Pancreas (tissue), 10 donors: Measurements from ENCODE around the gene DGKD. TPM values are rescaled to one million over a fixed set of nuclear protein-coding genes. Genes with fewer than 3 reads are reported as not detected.

ENCODE experiments used
- ATAC-seq, 4 donors: fragments of 200-7000 bp; cut with Tn5 transposase; one replicate each; pipeline versions ENCODE4 v1.8.0 to v1.9.1; 2020; ENCODE audit warnings: mild to moderate bottlenecking in 4 of 4, moderate library complexity in 4 of 4
- DNase-seq, 6 donors: peaks; one replicate each; pipeline ENCODE4 v3.0.0-alpha.2; 2020
- FAIRE-seq: peaks from 2 replicates; lab custom pipeline; 2012; peaks lifted over from hg19 to GRCh38; lab: Jason Lieb, UNC
- H3K27ac ChIP-seq, 4 donors: fragments of 200-600 bp; sonication (generic); 1 replicate in 3 of 4; 2 replicates in 1 of 4; pipeline versions ENCODE4 v1.5.0 to v1.8.0; 2020
- H3K27me3 ChIP-seq, 4 donors: fragments of 200-600 bp; one replicate each; pipeline ENCODE4 v1.8.0; 2021
- H3K36me3 ChIP-seq, 3 donors: fragments of 200-600 bp; sonication (generic) in 1 of 3; one replicate each; pipeline versions ENCODE4 v1.5.0 to v1.8.0; 2020 to 2021
- H3K4me1 ChIP-seq, 3 donors: fragments of 200-600 bp; one replicate each; pipeline ENCODE4 v1.8.0; 2021
- H3K4me3 ChIP-seq, 4 donors: fragments of 200-600 bp; sonication (generic) in 2 of 4; one replicate each; pipeline versions ENCODE4 v1.5.0 to v1.8.0; 2020 to 2021
- H3K9me3 ChIP-seq, 4 donors: fragments of 200-600 bp; one replicate each; pipeline ENCODE4 v1.8.0; 2021
- WGBS, 2 donors: extraction: QIAGEN DNeasy Blood & Tissue Kit; methylation state at CpG; one replicate each; pipeline ENCODE4 v1.1.7; 2013; 5-methylcytosine and 5-hydroxymethylcytosine counted together
- intact Hi-C, 3 donors: fragments of 100-400 bp; cut with DNase I; formaldehyde crosslinking; loops; one replicate each; pipeline versions ENCODE4 v1.11.1 to v1.14.2; 2022
- polyA plus RNA-seq, 2 donors: library from polyadenylated mRNA; stranded (reverse); fragments of 200-250 nt; gene quantifications; one replicate each; pipeline ENCODE4 v1.2.3, GENCODE V29; 2013
- total RNA-seq, 6 donors: library from RNA; stranded (reverse); fragmentation: NEBNext Ultra II Directional in 4 of 6; extraction: Animal tissue kit (Norgen Biotek cat#: 25700) in 4 of 6; gene quantifications; one replicate each; pipeline versions ENCODE4 v1.2.1 to v1.2.4, GENCODE V29; 2021 to 2023
- TF ChIP-seq, protein P1 (sequence below), 4 donors: fragments of 200-600 bp; sonication (generic) in 3 of 4; IDR thresholded peaks; one replicate each; pipeline versions ENCODE4 v1.5.0 to v1.8.0; 2021; ENCODE audit warnings: antibody characterized with exemption in 4 of 4
- donor health status: healthy with polysubstance abuse.
- donor health status: DM: no; HTN: no; CAD: no; lungs with moderate emphysema.
- donor health status: DM: no; HTN: no; CAD: no.
- donor health status: control.
- donor health status: control.
- donor health status: Bipolar disorder and iron deficiency.
- donor health status: DM: yes; HTN: yes; CAD: no.
- donor health status: DM: no; HTN: no; CAD: no.
- donor health status: DM: no; HTN: no; CAD: no.
- donor health status: DM: yes; HTN: yes; CAD: no.

DGKD gene
- total and polyA plus RNA-seq, 8 donors, result 6.7 to 16.3 (median 8.9) TPM

DNA sequence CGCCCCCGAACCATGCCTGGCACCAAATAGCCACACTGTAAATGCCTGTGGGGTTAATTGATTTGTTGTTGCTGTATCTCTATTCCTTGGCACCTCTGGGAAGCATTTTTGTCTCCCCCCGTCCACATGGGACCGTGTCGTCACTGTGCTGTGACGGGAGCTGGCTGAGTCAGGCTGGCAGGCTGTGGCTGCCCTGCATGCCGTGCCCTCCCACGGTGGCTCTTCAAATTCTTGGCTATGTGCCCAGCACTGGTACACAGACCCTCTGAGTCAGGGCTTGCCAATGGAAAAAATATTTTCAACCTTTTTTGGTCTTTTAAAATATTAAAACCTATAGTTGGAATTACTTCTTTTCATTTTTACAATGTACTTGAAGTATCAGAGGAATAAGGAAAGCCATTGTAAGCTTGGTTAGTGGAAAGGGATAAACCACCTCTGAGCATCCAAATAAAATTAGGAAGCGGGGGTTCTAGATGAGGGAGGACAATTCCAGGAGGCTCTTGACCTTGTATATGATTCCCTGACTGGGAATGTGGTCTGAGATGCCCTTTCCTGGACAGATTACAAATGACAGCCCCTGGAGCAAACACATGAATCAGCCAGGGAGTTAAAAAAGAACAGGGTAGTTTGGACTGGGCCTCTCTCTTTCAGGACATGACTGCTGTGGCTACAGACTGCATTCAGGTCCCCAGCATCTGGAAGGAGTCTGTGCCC is 59.4 kb downstream of the DGKD start:
- Histone ChIP-seq H3K27ac (peak overlapping the region in 2 of 4 donors; percentile 13 to 43), H3K9me3 (no peaks in the 10 kb centered on the region), H3K27me3 (no peaks in the 10 kb centered on the region), H3K4me1 (peaks cover 19 to 33% (median 21%) of the 10 kb centered on the region in 3 donors), H3K4me3 (no peak overlapping the region), H3K36me3 (no peaks in the 10 kb centered on the region)
- intact Hi-C loops, result no loop called here
- FAIRE-seq, result no peak
- DNase-seq, result peak in 3 of 6 donors; percentile 32 to 57 (median 48)
- peak; percentile 24 to 47 (median 38) for ATAC-seq
- TF ChIP-seq, protein P1, sequence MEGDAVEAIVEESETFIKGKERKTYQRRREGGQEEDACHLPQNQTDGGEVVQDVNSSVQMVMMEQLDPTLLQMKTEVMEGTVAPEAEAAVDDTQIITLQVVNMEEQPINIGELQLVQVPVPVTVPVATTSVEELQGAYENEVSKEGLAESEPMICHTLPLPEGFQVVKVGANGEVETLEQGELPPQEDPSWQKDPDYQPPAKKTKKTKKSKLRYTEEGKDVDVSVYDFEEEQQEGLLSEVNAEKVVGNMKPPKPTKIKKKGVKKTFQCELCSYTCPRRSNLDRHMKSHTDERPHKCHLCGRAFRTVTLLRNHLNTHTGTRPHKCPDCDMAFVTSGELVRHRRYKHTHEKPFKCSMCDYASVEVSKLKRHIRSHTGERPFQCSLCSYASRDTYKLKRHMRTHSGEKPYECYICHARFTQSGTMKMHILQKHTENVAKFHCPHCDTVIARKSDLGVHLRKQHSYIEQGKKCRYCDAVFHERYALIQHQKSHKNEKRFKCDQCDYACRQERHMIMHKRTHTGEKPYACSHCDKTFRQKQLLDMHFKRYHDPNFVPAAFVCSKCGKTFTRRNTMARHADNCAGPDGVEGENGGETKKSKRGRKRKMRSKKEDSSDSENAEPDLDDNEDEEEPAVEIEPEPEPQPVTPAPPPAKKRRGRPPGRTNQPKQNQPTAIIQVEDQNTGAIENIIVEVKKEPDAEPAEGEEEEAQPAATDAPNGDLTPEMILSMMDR (IDR thresholded peaks at IDR 0.05), result no peak
- WGBS, 2 donors, result 56 to 65% methylated on average over 9 of the region's 9 CpGs

DNA sequence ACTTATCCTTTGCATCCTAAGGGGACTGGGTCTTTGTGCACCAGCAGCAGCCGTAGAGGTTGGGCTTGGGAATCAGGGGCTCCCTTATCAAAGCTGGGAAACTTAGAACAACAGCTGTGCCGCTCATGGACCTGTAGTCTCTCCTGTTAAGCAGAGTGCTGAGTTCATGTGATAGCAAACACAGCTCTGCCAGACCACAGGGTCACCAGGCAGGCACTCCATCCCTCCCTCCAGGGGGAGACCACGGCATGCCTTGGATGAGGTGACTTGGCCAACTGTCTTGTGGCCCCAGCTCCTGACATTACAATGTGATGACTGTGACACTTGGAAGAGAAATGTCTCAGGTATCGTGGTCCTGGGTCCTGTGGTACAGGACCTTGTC is 60.0 kb downstream of the DGKD start:
- Histone ChIP-seq H3K4me3 (no peak overlapping the region), H3K27me3 (no peaks in the 10 kb centered on the region), H3K4me1 (peaks cover 14 to 28% (median 16%) of the 10 kb centered on the region in 3 donors), H3K27ac (peak overlapping the region in 2 of 4 donors; percentile 13 to 43), H3K36me3 (no peaks in the 10 kb centered on the region), H3K9me3 (no peaks in the 10 kb centered on the region)
- no peak for DNase-seq
- no peak for ATAC-seq
- intact Hi-C loops, result no loop called here
- TF ChIP-seq, protein P1 (IDR thresholded peaks at IDR 0.05), result no peak
- no peak for FAIRE-seq
- WGBS, 2 donors, result 82 to 91% methylated on average over 4 of the region's 4 CpGs

DNA sequence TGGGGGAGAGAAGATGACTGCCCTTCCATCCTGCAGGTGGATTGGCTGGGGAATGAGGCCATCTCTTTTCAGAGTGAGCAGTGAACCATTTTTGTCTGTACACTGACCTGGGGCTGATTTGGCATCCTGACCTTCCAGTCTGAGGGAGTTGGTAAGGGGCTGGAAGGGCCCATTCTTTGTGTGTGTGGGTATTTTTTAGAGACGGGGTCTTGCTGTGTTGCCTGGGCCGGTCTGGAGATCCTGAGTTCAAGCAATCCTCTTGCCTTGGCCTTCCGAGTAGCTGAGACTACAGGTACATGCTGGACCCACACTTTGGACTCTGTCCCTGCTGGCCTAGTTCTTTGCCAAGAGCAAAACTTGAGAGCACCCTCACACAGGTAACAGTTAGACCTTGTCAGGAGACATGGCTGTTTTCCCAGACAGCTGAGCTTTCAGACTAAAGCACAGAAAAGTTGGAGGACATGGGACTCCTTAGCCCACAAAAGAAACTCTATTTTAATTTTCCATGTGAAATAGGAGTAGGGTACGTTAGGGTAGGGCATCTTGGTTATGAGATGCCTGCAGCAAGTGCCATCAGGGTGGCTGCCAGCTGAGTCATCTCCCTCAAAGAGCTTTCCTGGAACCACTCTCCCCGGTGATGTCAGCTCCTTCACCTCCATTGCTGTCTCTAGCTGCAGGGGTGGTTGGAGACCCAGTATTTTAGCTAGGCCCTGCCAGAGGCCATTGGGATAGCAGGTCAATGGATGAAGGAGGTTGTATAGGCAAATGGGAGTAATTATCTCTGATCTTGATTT is 60.7 kb downstream of the DGKD start:
- intact Hi-C loops, result no loop called here
- H3K27me3 ChIP-seq, result no peaks in the 10 kb centered on the region
- peaks cover 8 to 22% (median 10%) of the 10 kb centered on the region in 3 donors for H3K4me1 ChIP-seq
- TF ChIP-seq, protein P1 (IDR thresholded peaks at IDR 0.05), result no peak
- no peaks in the 10 kb centered on the region for H3K36me3 ChIP-seq
- no peak for DNase-seq
- H3K4me3 ChIP-seq, result no peak overlapping the region
- H3K27ac ChIP-seq, result no peak overlapping the region
- peak in 2 of 4 donors; percentile 16 to 34 for ATAC-seq
- H3K9me3 ChIP-seq, result no peaks in the 10 kb centered on the region
- 83 to 87% methylated on average over 5 of the region's 5 CpGs for WGBS, 2 donors
- FAIRE-seq, result no peak

DNA sequence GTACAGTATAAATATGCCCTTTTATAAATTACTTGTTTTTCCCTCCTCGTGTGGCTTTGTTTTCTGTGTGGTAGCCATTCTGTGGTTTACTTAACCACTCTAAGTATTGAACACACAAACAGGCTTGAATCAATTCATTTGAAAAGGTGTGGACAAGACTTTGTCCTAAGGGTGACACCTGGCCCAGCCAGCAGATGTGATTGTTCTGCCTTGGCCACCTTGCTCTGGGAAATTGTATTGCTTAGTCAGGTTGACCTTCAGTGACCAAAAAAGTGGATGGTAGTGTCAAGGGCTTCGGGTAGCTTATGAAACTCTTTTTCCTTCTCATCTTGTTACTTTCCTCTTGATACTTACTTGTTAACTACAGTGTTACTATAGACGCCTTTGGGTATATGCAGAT is 61.9 kb downstream of the DGKD start:
- 73% methylated on average over 3 of the region's 3 CpGs for WGBS, 2 donors
- TF ChIP-seq, protein P1 (IDR thresholded peaks at IDR 0.05), result no peak
- Histone ChIP-seq H3K4me3 (no peak overlapping the region), H3K36me3 (no peaks in the 10 kb centered on the region), H3K4me1 (peaks cover 0 to 16% (median 0%) of the 10 kb centered on the region in 3 donors), H3K27ac (no peak overlapping the region), H3K27me3 (no peaks in the 10 kb centered on the region), H3K9me3 (no peaks in the 10 kb centered on the region)
- intact Hi-C loops, result no loop called here
- no peak for FAIRE-seq
- no peak for DNase-seq
- peak in 2 of 4 donors; percentile 25 to 40 for ATAC-seq
